Measurements from ENCODE around the gene CRACDL. TPM values are rescaled to one million over a fixed set of nuclear protein-coding genes. Genes with fewer than 3 reads are reported as not detected.
A peak's percentile ranks its signal among the peaks of the same experiment; 100 is the strongest.
"Not testable (repeated sequence)": the region's sequence is repeated elsewhere in the genome, so short reads cannot be mapped to it uniquely, and the experiment has no call there.

CRACDL gene
- total RNA-seq, 1 experiment from 2014 or later, result 1.3 TPM

- DNase-seq (ENCODE audit: low read depth), result no peak
Measured at GRCh38 chr2:98776136-98776535, 159.9 kb downstream of the CRACDL start.

GRCh38 chr2:98775146-98775986, 160.7 kb downstream of the CRACDL start:
- DNase-seq (ENCODE audit: low read depth), result no peak

- DNase-seq (ENCODE audit: low read depth), result no peak
Measured at GRCh38 chr2:98773907-98774306, 162.1 kb downstream of the CRACDL start.

- DNase-seq (ENCODE audit: low read depth), result no peak
Measured at GRCh38 chr2:98773169-98773568, 162.9 kb downstream of the CRACDL start.

- DNase-seq (ENCODE audit: low read depth), result peak; percentile 37
Measured at GRCh38 chr2:98772536-98772935, 163.5 kb downstream of the CRACDL start.

DNA sequence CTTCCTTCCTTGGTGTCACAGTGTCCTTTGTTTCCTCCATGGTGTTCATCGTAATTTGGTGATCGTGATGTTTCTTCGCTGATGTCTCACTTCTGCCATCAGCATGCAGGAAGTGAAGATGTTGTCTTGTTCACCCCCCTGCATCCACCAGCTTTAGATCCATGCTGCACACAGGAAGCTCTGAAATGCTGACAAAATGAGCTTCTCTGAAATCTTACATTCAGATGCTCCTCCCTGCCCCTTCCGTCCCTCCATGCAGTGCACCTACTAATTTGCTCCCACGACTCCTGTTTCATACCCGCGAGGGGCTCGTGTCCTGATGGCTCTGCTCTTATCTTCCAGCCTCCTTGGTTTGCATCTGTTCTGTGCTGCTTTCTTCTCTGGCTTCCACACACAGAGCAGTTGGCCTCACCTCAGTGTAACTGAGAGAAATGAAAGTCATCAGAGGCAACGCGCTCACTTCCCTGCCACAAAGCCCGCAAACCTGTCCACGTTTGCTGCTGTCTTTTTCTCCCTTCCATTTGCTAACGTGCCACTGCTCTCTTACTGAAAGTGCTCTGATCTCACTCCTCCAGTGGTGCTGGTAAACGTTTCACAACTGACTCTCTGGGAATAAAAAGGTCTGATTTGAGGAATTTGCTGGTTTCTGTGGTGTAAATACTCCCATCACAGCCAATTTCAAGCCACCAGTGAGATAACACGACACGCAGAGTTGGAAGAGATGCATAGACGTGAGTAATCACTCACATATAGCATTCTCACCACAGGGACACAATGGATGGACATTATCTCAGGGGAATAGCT, 164.1 kb downstream of the CRACDL start:
- DNase-seq (ENCODE audit: low read depth), result peak; percentile 36

DNA sequence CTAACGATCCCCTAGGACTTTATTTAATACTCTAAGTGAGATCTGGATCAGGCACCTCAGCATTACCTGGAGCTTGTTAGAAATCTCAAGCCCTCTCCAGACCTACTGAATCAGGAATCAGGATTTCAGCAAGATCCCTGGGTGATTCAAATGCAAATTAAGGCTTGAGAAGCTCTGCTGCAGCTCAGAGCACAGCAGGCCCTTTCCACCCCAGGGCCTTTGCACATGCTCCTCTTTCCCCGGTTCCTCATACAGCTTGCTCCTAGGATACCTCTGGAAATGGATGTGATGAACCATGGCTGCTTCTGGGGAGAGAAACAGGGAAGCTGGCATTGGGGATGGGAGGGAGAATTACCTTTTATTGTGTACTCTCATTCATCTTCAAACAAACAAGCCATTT, 164.8 kb downstream of the CRACDL start:
- DNase-seq (ENCODE audit: low read depth), result no peak

DNA sequence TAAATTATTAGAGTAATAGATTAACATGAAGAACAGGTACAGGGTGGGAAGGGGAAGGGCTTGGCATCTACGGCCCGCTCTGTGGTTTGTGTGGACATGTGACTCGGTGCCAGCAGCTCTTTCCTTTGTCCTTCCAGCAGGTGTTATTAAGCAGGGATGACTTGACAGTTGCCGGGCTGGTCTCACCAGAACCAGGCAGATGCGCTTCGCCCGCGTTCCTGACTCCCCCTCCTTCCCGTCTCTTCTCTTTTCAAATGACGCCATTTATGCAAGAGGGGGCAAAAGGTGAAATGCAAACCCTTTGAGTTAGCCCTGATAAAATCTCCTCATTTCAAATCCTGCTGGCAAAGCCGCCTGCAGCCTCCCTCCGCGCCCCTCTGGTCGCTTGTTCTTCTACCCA, 166.2 kb downstream of the CRACDL start:
- no peak for DNase-seq (ENCODE audit: low read depth)

DNA sequence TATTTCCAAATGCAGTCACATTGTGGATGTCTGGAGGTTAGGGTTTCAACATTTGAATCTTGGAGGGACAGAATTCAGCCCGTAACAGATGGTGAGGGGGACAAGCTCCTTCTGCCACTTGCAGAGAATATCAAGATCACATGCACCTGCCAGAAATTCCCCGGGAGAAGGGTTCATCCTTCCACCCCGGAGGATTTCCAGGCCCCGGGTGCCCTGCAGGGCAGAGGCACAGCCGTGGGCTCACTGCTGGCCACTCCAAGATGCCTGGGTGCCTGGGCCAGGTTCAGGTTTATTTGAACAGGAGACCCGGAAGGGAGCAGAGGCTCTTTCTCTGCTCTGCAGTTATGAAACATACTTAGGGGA, 166.9 kb downstream of the CRACDL start:
- no peak for DNase-seq (ENCODE audit: low read depth)

DNA sequence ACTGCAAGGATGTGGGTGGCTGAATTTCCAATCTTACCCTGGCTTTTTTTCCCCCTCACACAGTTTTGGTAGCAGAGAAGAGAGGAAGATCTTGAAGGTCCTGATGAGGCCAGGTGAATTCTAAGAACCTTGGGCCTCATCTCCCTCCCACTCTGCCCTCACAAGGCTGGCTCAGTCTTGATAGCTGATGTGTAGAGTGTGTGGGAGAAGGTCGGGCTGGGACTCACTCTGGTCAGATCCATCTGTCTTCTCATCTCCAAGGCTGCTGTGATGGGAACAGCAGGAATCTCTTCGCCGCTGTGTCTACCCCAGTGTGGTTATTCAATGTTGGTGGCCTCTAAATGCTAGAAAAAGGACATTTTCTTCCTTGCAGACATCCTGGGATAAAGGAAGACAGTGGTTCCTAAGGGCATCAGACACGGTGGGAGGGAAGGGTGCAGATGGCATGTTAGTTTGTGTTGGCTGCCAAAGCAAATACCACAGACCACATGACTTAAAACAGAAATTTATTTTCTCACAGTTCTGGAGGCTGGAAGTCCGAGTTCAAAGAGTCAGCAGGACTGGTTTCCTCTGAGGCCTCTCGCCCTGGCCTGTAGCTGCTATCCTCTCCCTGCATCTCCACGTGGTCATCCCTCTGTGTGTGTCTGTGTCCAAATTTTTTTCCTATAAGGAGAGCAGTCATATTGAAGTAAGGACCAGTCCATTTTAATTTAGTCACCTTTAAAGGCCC, 167.5 kb downstream of the CRACDL start:
- peak; percentile 73 for DNase-seq (ENCODE audit: low read depth)

GRCh38 chr2:98764499-98764898, 171.5 kb downstream of the CRACDL start:
- DNase-seq (ENCODE audit: low read depth), result no peak

- no peak for DNase-seq (ENCODE audit: low read depth)
Measured at GRCh38 chr2:98763209-98763951, 172.6 kb downstream of the CRACDL start.

DNA sequence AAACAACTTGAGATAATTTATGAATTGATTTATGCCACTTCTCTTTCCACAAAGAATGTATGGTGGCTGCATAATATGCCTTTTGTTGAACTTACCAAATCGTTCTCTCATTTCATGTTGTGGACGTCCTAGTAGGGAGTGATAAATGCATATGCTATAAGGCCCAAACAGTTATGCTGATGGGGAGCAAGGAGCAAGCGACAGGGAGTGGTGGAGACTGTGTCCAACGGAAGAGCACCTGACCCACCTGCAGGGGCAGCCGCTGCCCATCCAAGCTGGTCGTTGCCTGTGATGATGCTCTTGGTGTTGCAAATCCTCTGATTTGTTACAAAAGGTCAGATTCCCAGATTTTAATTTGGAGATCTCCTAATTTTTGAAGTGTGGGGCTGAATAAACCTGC, 174.1 kb downstream of the CRACDL start:
- DNase-seq (ENCODE audit: low read depth), result no peak

DNA sequence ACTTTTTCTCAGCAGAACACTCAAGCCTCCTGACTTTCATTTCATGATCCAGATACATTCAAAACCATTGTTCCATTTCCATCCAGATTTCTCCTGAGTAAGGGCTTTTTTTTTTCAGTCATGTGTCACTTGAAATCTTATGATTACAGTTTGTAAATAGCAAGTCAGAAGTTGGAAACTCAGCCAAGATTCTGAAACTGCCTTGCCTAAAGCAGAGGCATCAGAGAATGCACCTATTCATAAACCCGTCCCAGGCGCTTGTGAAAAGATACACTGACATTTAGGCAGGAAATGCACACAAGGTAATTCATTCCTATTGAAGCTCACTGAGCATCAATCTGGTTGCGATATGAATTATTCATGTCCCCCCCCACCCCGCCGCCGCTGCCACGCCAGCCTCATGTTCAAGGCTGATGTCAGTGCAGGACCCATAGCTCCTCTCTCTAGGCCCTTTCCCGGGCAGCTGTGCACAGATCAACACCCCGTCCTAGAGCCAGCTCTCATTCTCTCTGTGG, 174.7 kb downstream of the CRACDL start:
- DNase-seq (ENCODE audit: low read depth), result no peak

DNA sequence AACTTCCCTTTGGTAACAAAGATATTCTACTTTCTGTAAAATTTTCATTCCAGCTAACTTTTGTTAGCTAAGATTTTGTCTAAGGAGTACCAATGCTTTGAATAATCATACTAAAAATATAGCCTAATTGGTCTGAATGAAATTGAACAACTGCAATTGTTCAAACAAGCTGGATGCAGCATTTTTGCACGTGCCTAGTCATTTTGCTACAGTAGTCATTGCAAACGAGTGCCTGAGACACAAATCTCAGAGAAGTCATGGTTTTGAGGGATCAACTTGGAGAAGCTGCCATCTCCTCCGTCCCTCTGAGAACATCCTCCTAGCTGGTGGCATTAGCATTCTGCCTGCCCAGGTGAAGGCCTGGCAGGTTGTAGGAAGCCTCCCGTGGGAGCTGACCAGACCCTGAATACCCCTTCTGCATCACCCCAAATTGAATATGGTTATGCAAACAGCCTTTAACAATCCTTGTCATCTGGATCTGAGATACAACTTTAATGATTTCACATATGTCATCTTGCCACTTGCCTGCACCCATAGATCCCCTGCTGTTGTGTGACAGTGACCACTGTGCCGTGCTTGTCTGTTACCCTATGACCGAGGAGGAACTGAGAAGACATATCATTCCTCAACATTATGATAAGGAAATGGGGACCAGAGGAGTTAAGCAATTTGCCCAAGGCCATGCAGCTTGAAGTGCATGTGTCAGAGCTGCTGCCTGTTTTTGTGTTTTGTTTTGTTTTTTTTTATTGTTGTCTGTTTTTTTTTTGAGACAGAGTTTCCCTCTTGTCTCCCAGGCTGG, 176.0 kb downstream of the CRACDL start:
- no peak for DNase-seq (ENCODE audit: low read depth)

GRCh38 chr2:98759338-98759737, 176.7 kb downstream of the CRACDL start:
- no peak for DNase-seq (ENCODE audit: low read depth)

GRCh38 chr2:98757904-98758421, 178.1 kb downstream of the CRACDL start:
- DNase-seq (ENCODE audit: low read depth), result peak; percentile 87

- DNase-seq (ENCODE audit: low read depth), result no peak
Measured at GRCh38 chr2:98753801-98754200, 182.2 kb downstream of the CRACDL start.

- DNase-seq (ENCODE audit: low read depth), result not testable (repeated sequence)
Measured at GRCh38 chr2:98752711-98753110, 183.3 kb downstream of the CRACDL start.

GRCh38 chr2:98751748-98752147, 184.3 kb downstream of the CRACDL start:
- no peak for DNase-seq (ENCODE audit: low read depth)

Measured in Daoy (cell line).